Ovary (tissue), 9 donors: ENCODE results near the gene SYDE2. TPM values are rescaled to one million over a fixed set of nuclear protein-coding genes. Genes with fewer than 3 reads are reported as not detected.

Experiments used
- DNase-seq, 5 donors: peaks; one replicate each; pipeline ENCODE4 v3.0.0-alpha.2; 2019 to 2020
- H3K27ac ChIP-seq, 2 donors: fragments of 200-600 bp; one replicate each; pipeline versions ENCODE4 v1.5.1 to v1.8.0; 2019 to 2022
- H3K27me3 ChIP-seq: fragments of 200-600 bp; one replicate; pipeline ENCODE4 v1.8.0; 2022
- H3K36me3 ChIP-seq: fragments of 200-600 bp; sonication (generic); one replicate; pipeline ENCODE4 v1.5.1; 2019
- H3K4me1 ChIP-seq: one replicate; pipeline ENCODE4 v1.8.1; 2013; ENCODE audit warnings: mild to moderate bottlenecking, moderate library complexity; ENCODE audit not compliant: insufficient read depth
- H3K4me3 ChIP-seq: fragments of 200-600 bp; sonication (generic); one replicate; pipeline ENCODE4 v1.5.1; 2017
- H3K9me3 ChIP-seq, 2 donors: fragments of 200-600 bp in 1 of 2; sonication (generic) in 1 of 2; one replicate each; pipeline versions ENCODE4 v1.5.1 to v1.8.1; 2013 to 2019; ENCODE audit warnings: mild to moderate bottlenecking in 1 of 2, moderate library complexity in 1 of 2
- CTCF ChIP-seq, 3 donors: fragments of 450-650 bp in 2 of 3; fragments of 200-600 bp in 1 of 3; IDR thresholded peaks; one replicate each; pipeline versions ENCODE4 v1.5.1 to v1.8.0; 2016 to 2022; ENCODE audit warnings: antibody characterized with exemption in 3 of 3, mild to moderate bottlenecking in 1 of 3
- EP300 ChIP-seq: sonication (generic); formaldehyde crosslinking; IDR thresholded peaks from one replicate; pipeline ENCODE4 v1.6.1; 2017; ENCODE audit warnings: antibody characterized with exemption
- POLR2A ChIP-seq: fragments of 450-650 bp; IDR thresholded peaks from one replicate; pipeline ENCODE4 v1.6.1; 2017; ENCODE audit warnings: antibody characterized with exemption, mild to moderate bottlenecking, moderate library complexity
- WGBS, 3 donors: extraction: QIAGEN DNeasy Blood & Tissue Kit in 1 of 3; methylation state at CpG; one replicate each; pipeline versions ENCODE4 v1.1.5 to v1.1.7; 2013 to 2017; 5-methylcytosine and 5-hydroxymethylcytosine counted together
- intact Hi-C, 4 donors: fragments of 100-400 bp; cut with DNase I; formaldehyde crosslinking; loops; one replicate each; pipeline versions ENCODE4 v1.11.0 to v1.15.1; 2022 to 2023
- polyA plus RNA-seq, 2 donors: library from polyadenylated mRNA; stranded (reverse); fragments of 200-250 nt in 1 of 2; fragments of 350-450 nt in 1 of 2; fragmentation: Illumina TruSeq in 1 of 2; extraction: RNeasy Lipid Tissue Mini Kit (QIAGEN cat#74804) in 1 of 2; gene quantifications; one replicate each; pipeline ENCODE4 v1.2.3, GENCODE V29; 2013 to 2014
- total RNA-seq, 7 donors: library from RNA; depleted of rRNA in 2 of 7; stranded (reverse); fragments of >200 nt in 2 of 7; fragmentation: NEBNext Ultra II Directional in 3 of 7; extraction: Animal tissue kit (Norgen Biotek cat#: 25700) in 3 of 7; gene quantifications; one replicate each; pipeline versions ENCODE4 v1.1.0 to v1.2.4, GENCODE V29; 2016 to 2023
- donor health status: DM: no; HTN: no; CAD: no; lungs with moderate emphysema.
- donor health status: DM: no; HTN: no; CAD: no.
- donor health status: Bipolar disorder and iron deficiency.
- donor health status: DM: yes; HTN: yes; CAD: no.
- donor health status: DM: no; HTN: no; CAD: no.
- donor health status: DM: yes; HTN: yes; CAD: no.

Gene SYDE2
- total and polyA plus RNA-seq, 9 donors, result 1.2 to 12.3 (median 7.7) TPM

- no peak for DNase-seq
- H3K9me3 ChIP-seq, result no peaks in the 10 kb centered on the region
- no peak for TF ChIP-seq CTCF (IDR thresholded peaks at IDR 0.05)
- H3K36me3 ChIP-seq, result no peaks in the 10 kb centered on the region
- H3K27me3 ChIP-seq, result no peaks in the 10 kb centered on the region
- peaks cover 1% of the 10 kb centered on the region for H3K4me1 ChIP-seq
- no peak overlapping the region for H3K4me3 ChIP-seq
- intact Hi-C loops, result loop anchor here in 2 of 4 donors (5.0 kb wide), 2 partner anchors 127 to 137 kb away; no protein-coding TSS in a partner anchor
- WGBS, 3 donors, result 29 to 33% (median 31%) methylated on average over 4 of the region's 4 CpGs
- H3K27ac ChIP-seq, result no peak overlapping the region
Observed at GRCh38 chr1:85244271-85245061, 43.6 kb upstream of the SYDE2 start.

DNA sequence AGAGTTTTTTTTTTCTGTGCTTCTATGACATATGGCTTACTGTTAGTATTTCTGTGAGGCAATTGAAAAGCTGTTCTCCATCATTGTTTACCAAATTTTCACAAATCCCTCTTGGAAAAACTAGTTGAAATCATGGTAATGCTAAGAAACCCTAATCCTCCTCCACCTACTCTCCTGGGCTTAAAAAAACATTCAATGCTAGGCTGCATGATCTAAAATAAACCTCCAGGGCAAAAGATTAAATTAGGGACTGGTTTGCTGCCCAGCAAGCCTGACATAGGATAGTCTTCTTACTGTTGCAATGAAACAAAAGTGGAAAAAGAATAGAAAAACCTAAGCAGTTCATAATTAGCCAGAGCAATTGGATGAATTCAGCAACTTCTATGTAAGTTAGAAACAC is 42.6 kb upstream of the SYDE2 start:
- H3K36me3 ChIP-seq, result no peaks in the 10 kb centered on the region
- no peaks in the 10 kb centered on the region for H3K27me3 ChIP-seq
- no peak for DNase-seq
- no peak for TF ChIP-seq POLR2A
- TF ChIP-seq CTCF (IDR thresholded peaks at IDR 0.05), result no peak
- no peak for TF ChIP-seq EP300
- no peak overlapping the region for H3K4me3 ChIP-seq
- no peaks in the 10 kb centered on the region for H3K9me3 ChIP-seq
- H3K27ac ChIP-seq, result no peak overlapping the region
- intact Hi-C loops, result loop anchor here in 1 of 4 donors (5.0 kb wide), 1 partner anchor 126 kb away; no protein-coding TSS in a partner anchor
- peaks cover 1% of the 10 kb centered on the region for H3K4me1 ChIP-seq

DNA sequence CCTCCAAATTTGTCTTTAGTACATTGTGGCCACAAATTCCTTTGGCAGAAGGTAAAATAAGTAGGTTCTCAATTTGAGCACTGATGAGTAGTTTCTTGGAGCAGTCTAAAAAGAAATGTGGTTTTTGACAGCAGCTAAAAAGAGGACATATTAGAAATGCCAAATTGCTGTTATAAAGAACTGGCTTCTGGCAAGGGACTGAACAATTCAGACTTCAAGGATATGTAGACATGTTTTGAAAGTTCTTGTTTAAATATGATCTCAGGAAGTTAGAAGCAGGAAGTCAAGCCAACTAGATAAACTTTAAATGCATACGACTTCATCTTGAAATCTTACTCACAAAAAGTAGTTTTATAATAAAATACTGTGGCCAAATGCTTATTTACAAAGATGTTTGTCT is 39.8 kb upstream of the SYDE2 start:
- intact Hi-C loops, result loop anchor here in 1 of 4 donors (5.0 kb wide), 1 partner anchor 123 kb away; no protein-coding TSS in a partner anchor
- WGBS, 3 donors, result 0 to 6% (median 2%) methylated on average over 1 of the region's 1 CpG
- no peaks in the 10 kb centered on the region for H3K27me3 ChIP-seq
- peaks cover 1% of the 10 kb centered on the region for H3K4me1 ChIP-seq
- H3K4me3 ChIP-seq, result no peak overlapping the region
- DNase-seq, result no peak
- TF ChIP-seq EP300 (no peak), CTCF (IDR thresholded peaks at IDR 0.05) (no peak), POLR2A (no peak)
- H3K27ac ChIP-seq, result no peak overlapping the region
- no peaks in the 10 kb centered on the region for H3K36me3 ChIP-seq
- H3K9me3 ChIP-seq, result no peaks in the 10 kb centered on the region

DNA sequence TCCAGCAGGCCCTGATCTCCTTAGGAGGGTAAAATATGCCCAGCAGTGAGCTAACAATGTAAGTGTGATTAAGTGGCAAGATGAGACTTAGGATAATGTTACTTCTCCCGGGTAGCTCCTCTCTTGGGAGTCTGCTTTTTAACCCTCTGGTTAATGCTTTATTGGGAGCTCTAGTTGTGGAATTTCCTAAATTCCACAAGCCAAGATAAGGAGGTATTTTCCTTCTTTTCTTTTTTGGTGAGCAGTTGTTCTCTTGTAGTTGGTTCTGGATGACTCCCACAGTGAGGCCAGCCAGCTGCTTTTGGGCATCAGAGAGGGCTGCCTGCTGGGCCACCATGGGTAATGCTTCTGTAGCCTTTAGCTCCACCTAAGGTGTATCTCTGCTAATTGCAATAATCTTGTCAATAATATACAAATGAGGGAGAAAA is 39.4 kb upstream of the SYDE2 start:
- H3K36me3 ChIP-seq, result no peaks in the 10 kb centered on the region
- no peak overlapping the region for H3K27ac ChIP-seq
- no peaks in the 10 kb centered on the region for H3K27me3 ChIP-seq
- intact Hi-C loops, result loop anchor here in 1 of 4 donors (5.0 kb wide), 1 partner anchor 123 kb away; no protein-coding TSS in a partner anchor
- TF ChIP-seq EP300 (no peak), POLR2A (no peak), CTCF (IDR thresholded peaks at IDR 0.05) (no peak)
- WGBS, 3 donors, result 0 to 11% (median 3%) methylated on average over 1 of the region's 1 CpG
- peaks cover 1% of the 10 kb centered on the region for H3K4me1 ChIP-seq
- H3K9me3 ChIP-seq, result no peaks in the 10 kb centered on the region
- no peak overlapping the region for H3K4me3 ChIP-seq
- DNase-seq, result no peak
